Measurements from ENCODE around the gene PRDM16.

PRDM16 gene

GRCh38 chr1:3460672-3461131, 391.7 kb downstream of the PRDM16 start:
- no peak for DNase-seq (ENCODE audit: low read depth, low spot score)

- no peak for DNase-seq (ENCODE audit: low read depth, low spot score)
Measured at GRCh38 chr1:3461238-3461933, 392.4 kb downstream of the PRDM16 start.

- DNase-seq (ENCODE audit: low read depth, low spot score), result no peak
Measured at GRCh38 chr1:3461934-3462275, 392.9 kb downstream of the PRDM16 start.

GRCh38 chr1:3462356-3463012, 393.5 kb downstream of the PRDM16 start:
- DNase-seq (ENCODE audit: low read depth, low spot score), result no peak

GRCh38 chr1:3463013-3463385, 394.0 kb downstream of the PRDM16 start:
- DNase-seq (ENCODE audit: low read depth, low spot score), result no peak

- DNase-seq (ENCODE audit: low read depth, low spot score), result no peak
Measured at GRCh38 chr1:3463408-3463863, 394.4 kb downstream of the PRDM16 start.

- no peak for DNase-seq (ENCODE audit: low read depth, low spot score)
Measured at GRCh38 chr1:3463891-3464648, 395.1 kb downstream of the PRDM16 start.

GRCh38 chr1:3464649-3465025, 395.6 kb downstream of the PRDM16 start:
- no peak for DNase-seq (ENCODE audit: low read depth, low spot score)

- no peak for DNase-seq (ENCODE audit: low read depth, low spot score)
Measured at GRCh38 chr1:3465091-3465934, 396.3 kb downstream of the PRDM16 start.

- DNase-seq (ENCODE audit: low read depth, low spot score), result no peak
Measured at GRCh38 chr1:3465935-3466321, 396.9 kb downstream of the PRDM16 start.

GRCh38 chr1:3466366-3467075, 397.5 kb downstream of the PRDM16 start:
- DNase-seq (ENCODE audit: low read depth, low spot score), result no peak

- DNase-seq (ENCODE audit: low read depth, low spot score), result no peak
Measured at GRCh38 chr1:3467096-3468036, 398.4 kb downstream of the PRDM16 start.

GRCh38 chr1:3468236-3469103, 399.5 kb downstream of the PRDM16 start:
- DNase-seq (ENCODE audit: low read depth, low spot score), result no peak

GRCh38 chr1:3469104-3469848, 400.3 kb downstream of the PRDM16 start:
- DNase-seq (ENCODE audit: low read depth, low spot score), result no peak

- no peak for DNase-seq (ENCODE audit: low read depth, low spot score)
Measured at GRCh38 chr1:3469849-3470649, 401.0 kb downstream of the PRDM16 start.

- no peak for DNase-seq (ENCODE audit: low read depth, low spot score)
Measured at GRCh38 chr1:3470650-3471355, 401.8 kb downstream of the PRDM16 start.

Measured in smooth muscle cell of the brain vasculature (primary cell).